Stimulated activated CD8-positive, alpha-beta memory T cell treated with anti-CD3 and anti-CD28 coated beads, Interleukin-2, amount 100 ng/mL, for 1 hour (primary cell): ENCODE results near the gene RAB21.

ENCODE experiments used
- DNase-seq, 2 donors: peaks; one replicate each; pipeline ENCODE4 v3.0.0-alpha.2; 2020; ENCODE audit warnings: low read depth in 2 of 2

The RAB21 gene

GRCh38 chr12:71754461-71755145 lies at the start of gene RAB21:
Gene RAB21 (plus strand): TSS chr12:71754863. CDS start chr12:71755130, 267 bp downstream.
- DNase-seq: peak; percentile 93 to 98

GRCh38 chr12:71704920-71705319 lies 49.7 kb upstream of the RAB21 start:
- DNase-seq: no peak

GRCh38 chr12:71708658-71709057 lies 46.0 kb upstream of the RAB21 start:
- no peak for DNase-seq

GRCh38 chr12:71710276-71711125 lies 44.2 kb upstream of the RAB21 start:
- DNase-seq: no peak

GRCh38 chr12:71718611-71719010 lies 36.1 kb upstream of the RAB21 start:
- DNase-seq: no peak

GRCh38 chr12:71719647-71720370 lies 34.9 kb upstream of the RAB21 start:
- DNase-seq: no peak

- DNase-seq: no peak
Observed at GRCh38 chr12:71721783-71722505, 32.7 kb upstream of the RAB21 start.

GRCh38 chr12:71725011-71725410 lies 29.7 kb upstream of the RAB21 start:
- no peak for DNase-seq

GRCh38 chr12:71726548-71726947 lies 28.1 kb upstream of the RAB21 start:
- DNase-seq: no peak

GRCh38 chr12:71727958-71728357 lies 26.7 kb upstream of the RAB21 start:
- no peak for DNase-seq

GRCh38 chr12:71730936-71731335 lies 23.7 kb upstream of the RAB21 start:
- no peak for DNase-seq

- no peak for DNase-seq
Observed at GRCh38 chr12:71731439-71732356, 23.0 kb upstream of the RAB21 start.

- no peak for DNase-seq
Observed at GRCh38 chr12:71732357-71732712, 22.3 kb upstream of the RAB21 start.

- DNase-seq: no peak
Observed at GRCh38 chr12:71737197-71737596, 17.5 kb upstream of the RAB21 start.

- no peak for DNase-seq
Observed at GRCh38 chr12:71742998-71743397, 11.7 kb upstream of the RAB21 start.

GRCh38 chr12:71744522-71745300 lies 10.0 kb upstream of the RAB21 start:
- DNase-seq: no peak

GRCh38 chr12:71746974-71747611 lies 7.6 kb upstream of the RAB21 start:
- peak in 1 of 2 donors; percentile 10 for DNase-seq

- no peak for DNase-seq
Observed at GRCh38 chr12:71748081-71748850, 6.4 kb upstream of the RAB21 start.

- no peak for DNase-seq
Observed at GRCh38 chr12:71749666-71750065, 5.0 kb upstream of the RAB21 start.
